T-cell (primary cell): ENCODE data around the gene GBGT1. TPM values are rescaled to one million over a fixed set of nuclear protein-coding genes. Genes with fewer than 3 reads are reported as not detected.

Source experiments
- ATAC-seq, 4 experiments: fragments of 200-7000 bp in 3 of 4; fragments of 150-1000 bp in 1 of 4; cut with Tn5 transposase; replicated peaks in 1 of 4; 1 replicate in 3 of 4; 2 replicates in 1 of 4; pipeline ENCODE4 v1.10.0; 2021; ENCODE audit warnings: moderate library complexity in 3 of 4, mild to moderate bottlenecking in 2 of 4, moderate number of reproducible peaks in 1 of 4
- CTCF ChIA-PET, 2 donors: fragments of 300-600 bp; sonication (Branson Sonifier 250); formaldehyde crosslinking; loops; one replicate each; lab custom pipeline; 2022; ENCODE audit warnings: antibody characterized with exemption in 2 of 2; lab: Charles Lee
- POLR2A ChIA-PET, 2 donors: fragments of 300-600 bp; sonication (Branson Sonifier 250); formaldehyde crosslinking; loops; one replicate each; lab custom pipeline; 2022; ENCODE audit warnings: antibody characterized with exemption in 2 of 2; lab: Charles Lee
- DNase-seq, 35 experiments: peaks; one replicate each; pipeline versions ENCODE4 v3.0.0 to v3.0.0-alpha.2; 2013 to 2023
- H3K27ac ChIP-seq: one replicate; pipeline ENCODE4 v1.5.1; 2013; ENCODE audit warnings: low read length
- H3K27me3 ChIP-seq, 2 experiments: replicated peaks in 1 of 2; 1 replicate in 1 of 2; 2 replicates in 1 of 2; pipeline versions ENCODE4 v1.6.1 to v1.7.0; 2013; ENCODE audit warnings: low read length in 1 of 2, mixed read lengths in 1 of 2; ENCODE audit not compliant: control insufficient read depth in 2 of 2, insufficient read depth in 2 of 2; ENCODE audit errors: extremely low read depth in 1 of 2
- H3K36me3 ChIP-seq, 2 donors: 1 replicate in 1 of 2; 2 replicates in 1 of 2; pipeline versions ENCODE4 v1.6.1 to v1.7.0; 2013; ENCODE audit warnings: low read length in 1 of 2; ENCODE audit not compliant: control insufficient read depth in 2 of 2, insufficient read depth in 1 of 2; ENCODE audit errors: extremely low read depth in 1 of 2
- H3K4me1 ChIP-seq, 2 experiments: 1 replicate in 1 of 2; 2 replicates in 1 of 2; pipeline versions ENCODE4 v1.6.1 to v1.7.0; 2013; ENCODE audit warnings: low read length in 2 of 2, mixed read lengths in 1 of 2; ENCODE audit not compliant: insufficient read depth in 2 of 2, control insufficient read depth in 1 of 2; ENCODE audit errors: extremely low read depth in 1 of 2
- H3K4me3 ChIP-seq, 2 donors: 1 replicate in 1 of 2; 2 replicates in 1 of 2; pipeline versions ENCODE4 v1.5.1 to v1.7.0; 2013; ENCODE audit warnings: mild to moderate bottlenecking in 2 of 2, low read length in 1 of 2, moderate library complexity in 1 of 2; ENCODE audit not compliant: control insufficient read depth in 1 of 2; ENCODE audit errors: extremely low read depth in 1 of 2
- H3K9me3 ChIP-seq: 2 replicates; pipeline ENCODE4 v1.7.0; 2013
- H3K27ac Mint-ChIP-seq, 2 donors: one replicate each; pipeline ENCODE4 v1.8.0; 2020 to 2021; ENCODE audit warnings: mild to moderate bottlenecking in 2 of 2, mixed read lengths in 2 of 2
- H3K27me3 Mint-ChIP-seq, 2 donors: one replicate each; pipeline ENCODE4 v1.8.0; 2021 to 2022; ENCODE audit warnings: mixed read lengths in 2 of 2
- H3K36me3 Mint-ChIP-seq: one replicate; pipeline ENCODE4 v1.8.0; 2021; ENCODE audit warnings: mixed read lengths
- H3K4me1 Mint-ChIP-seq, 3 donors: one replicate each; pipeline ENCODE4 v1.8.0; 2020 to 2022; ENCODE audit warnings: mixed read lengths in 3 of 3, mild to moderate bottlenecking in 1 of 3
- H3K4me3 Mint-ChIP-seq, 3 donors: one replicate each; pipeline ENCODE4 v1.8.0; 2020 to 2022; ENCODE audit warnings: mild to moderate bottlenecking in 3 of 3, mixed read lengths in 3 of 3, moderate library complexity in 3 of 3
- H3K9me3 Mint-ChIP-seq, 3 donors: one replicate each; pipeline ENCODE4 v1.8.0; 2020 to 2022; ENCODE audit warnings: mixed read lengths in 3 of 3
- WGBS: methylation state at CpG from one replicate; pipeline ENCODE4 v1.1.5; 2013; ENCODE audit warnings: missing lambda C conversion rate; ENCODE audit not compliant: insufficient coverage; 5-methylcytosine and 5-hydroxymethylcytosine counted together
- total RNA-seq, 35 experiments: library from RNA in 6 of 35; stranded (reverse) in 6 of 35; fragments of 120-200 nt in 1 of 35; gene quantifications; one replicate each; pipeline versions ENCODE4 v1.2.1 to v1.2.4 and lab custom pipeline; 2013 to 2026

Gene GBGT1
- total RNA-seq, 5 donors from 2014 or later (not counting 1 experiment from before 2014, with no cell fraction given), result 1.3 to 13.3 (median 7.9) TPM

GRCh38 chr9:133113163-133113948 is 50.4 kb downstream of the GBGT1 start:
- CTCF ChIA-PET, result interaction anchor here in 1 of 2 donors (1.4 kb wide), 1 partner anchor 31 kb away, joined by 6 read pairs; no protein-coding TSS in a partner anchor
- no peaks in the 10 kb centered on the region for H3K9me3 Mint-ChIP-seq
- 67% methylated on average over 14 of the region's 19 CpGs for WGBS
- Histone ChIP-seq H3K4me1 (peaks cover 14 to 65% of the 10 kb centered on the region in 2 experiments), H3K36me3 (peaks cover 6 to 36% of the 10 kb centered on the region in 2 donors), H3K27me3 (no peaks in the 10 kb centered on the region), H3K27ac (peak overlapping the region; percentile 48), H3K9me3 (no peaks in the 10 kb centered on the region), H3K4me3 (no peak overlapping the region)
- no peaks in the 10 kb centered on the region for H3K27me3 Mint-ChIP-seq
- H3K27ac Mint-ChIP-seq, result peak overlapping the region; percentile 40 to 44
- H3K4me3 Mint-ChIP-seq, result peak overlapping the region in 2 of 3 donors; percentile 48 to 51
- peaks cover 39 to 60% (median 42%) of the 10 kb centered on the region in 3 donors for H3K4me1 Mint-ChIP-seq
- POLR2A ChIA-PET, result interaction anchor here in 1 of 2 donors (0.6 kb wide), 1 partner anchor 87 kb away, joined by 6 read pairs; no protein-coding TSS in a partner anchor
- ATAC-seq (no peak), DNase-seq (peak in 2 of 35 experiments; percentile 35 to 42)
- H3K36me3 Mint-ChIP-seq, result peaks cover 12% of the 10 kb centered on the region

- H3K9me3 Mint-ChIP-seq, result no peaks in the 10 kb centered on the region
- Histone ChIP-seq H3K4me3 (no peak overlapping the region), H3K27me3 (no peaks in the 10 kb centered on the region), H3K9me3 (no peaks in the 10 kb centered on the region), H3K27ac (peak overlapping the region; percentile 48), H3K4me1 (peaks cover 14 to 58% of the 10 kb centered on the region in 2 experiments), H3K36me3 (peaks cover 9 to 44% of the 10 kb centered on the region in 2 donors)
- H3K4me3 Mint-ChIP-seq, result no peak overlapping the region
- H3K27ac Mint-ChIP-seq, result peak overlapping the region; percentile 28 to 43
- ATAC-seq, result peak in 3 of 4 experiments; percentile 14 to 45 (median 28)
- WGBS, result 38% methylated on average over 6 of the region's 7 CpGs
- ChIA-PET CTCF (interaction anchor here in 1 of 2 donors (1.4 kb wide), 1 partner anchor 32 kb away, joined by 6 read pairs; no protein-coding TSS in a partner anchor), POLR2A (no interaction called here)
- peak in 24 of 35 experiments; percentile 23 to 75 (median 52) for DNase-seq
- H3K4me1 Mint-ChIP-seq, result peaks cover 33 to 53% (median 37%) of the 10 kb centered on the region in 3 donors
- H3K27me3 Mint-ChIP-seq, result no peaks in the 10 kb centered on the region
- H3K36me3 Mint-ChIP-seq, result peaks cover 14% of the 10 kb centered on the region
Measured at GRCh38 chr9:133112663-133113026, 51.1 kb downstream of the GBGT1 start.

- DNase-seq (no peak), ATAC-seq (no peak)
- CTCF ChIA-PET, result interaction anchor here in 1 of 2 donors (1.4 kb wide), 1 partner anchor 32 kb away, joined by 6 read pairs; no protein-coding TSS in a partner anchor
- Mint-ChIP-seq H3K4me1 (peaks cover 30 to 48% (median 31%) of the 10 kb centered on the region in 3 donors), H3K27ac (peak overlapping the region in 1 of 2 donors; percentile 43), H3K9me3 (no peaks in the 10 kb centered on the region), H3K4me3 (no peak overlapping the region), H3K27me3 (no peaks in the 10 kb centered on the region), H3K36me3 (peaks cover 16% of the 10 kb centered on the region)
- Histone ChIP-seq H3K27ac (peak overlapping the region; percentile 24), H3K27me3 (no peaks in the 10 kb centered on the region), H3K36me3 (peaks cover 9 to 49% of the 10 kb centered on the region in 2 donors), H3K4me1 (peaks cover 14 to 52% of the 10 kb centered on the region in 2 experiments), H3K9me3 (no peaks in the 10 kb centered on the region), H3K4me3 (no peak overlapping the region)
- 92% methylated on average over 23 of the region's 30 CpGs for WGBS
- POLR2A ChIA-PET, result no interaction called here
Measured at GRCh38 chr9:133111808-133112662, 51.7 kb downstream of the GBGT1 start.

- Histone ChIP-seq H3K27me3 (no peaks in the 10 kb centered on the region), H3K36me3 (peaks cover 23 to 66% of the 10 kb centered on the region in 2 donors), H3K9me3 (no peaks in the 10 kb centered on the region), H3K4me3 (no peak overlapping the region), H3K4me1 (peaks cover 14 to 32% of the 10 kb centered on the region in 2 experiments), H3K27ac (no peak overlapping the region)
- H3K4me1 Mint-ChIP-seq, result peaks cover 21 to 31% (median 22%) of the 10 kb centered on the region in 3 donors
- no peak overlapping the region for H3K27ac Mint-ChIP-seq
- H3K4me3 Mint-ChIP-seq, result peak overlapping the region in 1 of 3 donors; percentile 9
- no peaks in the 10 kb centered on the region for H3K9me3 Mint-ChIP-seq
- no peak for ATAC-seq
- ChIA-PET POLR2A (no interaction called here), CTCF (interaction anchor here in 1 of 2 donors (0.9 kb wide), 1 partner anchor 37 kb away, joined by 3 read pairs; no protein-coding TSS in a partner anchor)
- 90% methylated on average over 17 of the region's 18 CpGs for WGBS
- peaks cover 23% of the 10 kb centered on the region for H3K36me3 Mint-ChIP-seq
- H3K27me3 Mint-ChIP-seq, result no peaks in the 10 kb centered on the region
- no peak for DNase-seq
Measured at GRCh38 chr9:133109931-133110650, 53.6 kb downstream of the GBGT1 start.

- DNase-seq (no peak), ATAC-seq (no peak)
Measured at GRCh38 chr9:133108794-133109641, 54.7 kb downstream of the GBGT1 start.

More at GRCh38 chr9:133108794-133109641, 54.7 kb downstream of the GBGT1 start:
- Mint-ChIP-seq H3K4me3 (no peak overlapping the region), H3K4me1 (peaks cover 14 to 20% (median 19%) of the 10 kb centered on the region in 3 donors), H3K27ac (peak overlapping the region in 1 of 2 donors; percentile 39), H3K27me3 (no peaks in the 10 kb centered on the region), H3K9me3 (no peaks in the 10 kb centered on the region), H3K36me3 (peaks cover 28% of the 10 kb centered on the region)
- WGBS, result 95% methylated on average over 13 of the region's 19 CpGs
- H3K4me3 ChIP-seq, result no peak overlapping the region
- ChIA-PET CTCF (interaction anchor here in 1 of 2 donors (1.2 to 1.6 kb wide), 2 partner anchors 35 to 79 kb away, joined by 3 to 7 read pairs; no protein-coding TSS in a partner anchor), POLR2A (interaction anchor here in 1 of 2 donors (0.6 kb wide), 1 partner anchor 26 kb away, joined by 3 read pairs; no protein-coding TSS in a partner anchor)
- H3K4me1 ChIP-seq, result peaks cover 11 to 22% of the 10 kb centered on the region in 2 experiments
- H3K9me3 ChIP-seq, result no peaks in the 10 kb centered on the region
- H3K36me3 ChIP-seq, result peaks cover 23 to 75% of the 10 kb centered on the region in 2 donors
- no peak overlapping the region for H3K27ac ChIP-seq
- no peaks in the 10 kb centered on the region for H3K27me3 ChIP-seq
